ENCODE data around the gene SMPD3.
A peak's percentile ranks its signal among the peaks of the same experiment; 100 is the strongest.

Gene SMPD3

DNA sequence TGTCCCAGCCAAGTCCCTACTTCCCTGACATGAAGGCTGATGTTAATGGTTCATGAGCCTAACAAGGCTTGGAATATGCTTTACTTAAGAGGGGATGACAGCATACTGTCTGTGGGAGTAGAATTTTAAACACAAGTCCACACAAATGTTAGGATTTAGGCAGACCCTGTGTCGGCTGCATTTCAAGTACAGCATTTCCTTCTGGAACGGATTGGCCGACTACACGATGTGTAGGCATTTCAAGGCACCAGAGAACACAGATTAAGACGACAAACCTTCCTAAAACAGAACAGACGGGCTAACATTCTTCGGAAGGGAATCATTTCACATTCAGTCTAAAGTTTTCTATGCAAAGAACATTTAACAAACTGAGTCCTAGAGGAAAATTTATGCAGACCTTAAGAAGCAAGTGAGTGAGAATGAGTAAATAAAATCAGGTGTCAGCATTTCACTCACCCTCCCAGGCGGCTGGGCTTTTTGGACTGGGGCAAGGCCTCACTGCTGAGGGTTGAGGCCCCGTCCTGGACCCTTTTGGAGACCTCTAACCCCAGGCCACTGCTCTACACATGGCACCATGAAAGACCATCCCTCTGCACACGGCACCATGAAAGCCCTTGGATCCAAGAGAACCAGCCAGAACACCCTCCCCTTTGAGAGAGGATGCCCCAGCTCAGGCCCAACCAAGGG lies 67.5 kb downstream of the SMPD3 start:
- no peak for DNase-seq

DNA sequence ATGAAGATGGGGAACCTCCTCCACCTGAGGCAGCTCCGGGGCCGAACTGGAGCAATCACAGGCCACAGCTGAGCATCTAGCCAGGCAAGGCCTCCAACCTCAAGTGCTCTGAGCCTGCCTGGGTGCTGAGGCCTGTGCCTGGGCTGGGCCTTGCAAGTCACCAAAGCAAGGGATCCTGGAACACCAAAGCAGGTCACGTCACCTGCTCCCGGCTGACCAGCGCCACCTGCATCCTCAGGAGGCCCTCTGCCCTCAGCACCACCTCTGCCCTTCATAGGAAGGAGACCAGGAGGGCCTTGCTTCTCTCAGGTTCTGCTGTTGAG lies 68.0 kb downstream of the SMPD3 start:
- no peak for DNase-seq

DNA sequence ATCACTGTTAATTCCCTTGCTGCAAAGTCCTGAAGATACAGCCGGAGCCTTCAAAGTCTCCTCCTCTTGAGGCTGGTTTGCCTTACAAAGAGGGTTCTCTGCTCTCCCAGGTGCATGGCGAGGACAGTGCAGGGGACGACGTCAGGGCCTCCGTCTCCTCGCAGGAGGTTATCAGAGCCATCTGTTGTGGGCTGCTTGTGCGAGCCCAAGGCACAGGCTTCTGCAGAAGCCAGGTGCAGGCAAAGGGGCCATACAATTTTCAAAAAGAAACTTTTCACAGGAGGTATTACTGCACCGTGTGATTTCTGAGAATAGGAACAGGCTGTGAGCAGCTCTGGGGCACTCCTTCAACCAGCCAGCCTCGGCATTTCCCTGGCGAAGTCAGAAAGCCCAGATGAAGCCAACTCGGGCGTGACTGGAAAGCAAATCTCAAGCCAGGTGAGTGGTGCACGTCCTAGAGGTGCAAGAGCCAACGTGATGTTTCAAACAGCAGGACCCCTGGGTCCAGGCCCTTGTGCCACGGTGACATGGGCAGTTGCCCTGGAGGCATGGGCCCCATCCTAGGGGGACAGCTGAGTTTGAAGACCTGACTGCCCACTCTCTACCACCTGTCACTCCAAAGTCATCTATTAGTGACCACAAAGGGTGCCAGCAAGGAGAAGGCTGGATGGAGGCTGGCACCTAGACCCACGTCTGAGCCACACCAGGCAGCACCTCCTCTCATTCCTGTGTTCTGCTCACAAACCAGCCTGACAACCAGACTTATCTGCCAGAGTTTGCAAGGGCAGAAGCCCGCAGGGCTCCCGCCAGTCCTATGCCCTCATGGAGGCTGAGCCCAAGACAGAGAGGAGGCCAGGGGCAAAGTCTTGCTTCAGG lies 68.6 kb downstream of the SMPD3 start:
- no peak for DNase-seq

DNA sequence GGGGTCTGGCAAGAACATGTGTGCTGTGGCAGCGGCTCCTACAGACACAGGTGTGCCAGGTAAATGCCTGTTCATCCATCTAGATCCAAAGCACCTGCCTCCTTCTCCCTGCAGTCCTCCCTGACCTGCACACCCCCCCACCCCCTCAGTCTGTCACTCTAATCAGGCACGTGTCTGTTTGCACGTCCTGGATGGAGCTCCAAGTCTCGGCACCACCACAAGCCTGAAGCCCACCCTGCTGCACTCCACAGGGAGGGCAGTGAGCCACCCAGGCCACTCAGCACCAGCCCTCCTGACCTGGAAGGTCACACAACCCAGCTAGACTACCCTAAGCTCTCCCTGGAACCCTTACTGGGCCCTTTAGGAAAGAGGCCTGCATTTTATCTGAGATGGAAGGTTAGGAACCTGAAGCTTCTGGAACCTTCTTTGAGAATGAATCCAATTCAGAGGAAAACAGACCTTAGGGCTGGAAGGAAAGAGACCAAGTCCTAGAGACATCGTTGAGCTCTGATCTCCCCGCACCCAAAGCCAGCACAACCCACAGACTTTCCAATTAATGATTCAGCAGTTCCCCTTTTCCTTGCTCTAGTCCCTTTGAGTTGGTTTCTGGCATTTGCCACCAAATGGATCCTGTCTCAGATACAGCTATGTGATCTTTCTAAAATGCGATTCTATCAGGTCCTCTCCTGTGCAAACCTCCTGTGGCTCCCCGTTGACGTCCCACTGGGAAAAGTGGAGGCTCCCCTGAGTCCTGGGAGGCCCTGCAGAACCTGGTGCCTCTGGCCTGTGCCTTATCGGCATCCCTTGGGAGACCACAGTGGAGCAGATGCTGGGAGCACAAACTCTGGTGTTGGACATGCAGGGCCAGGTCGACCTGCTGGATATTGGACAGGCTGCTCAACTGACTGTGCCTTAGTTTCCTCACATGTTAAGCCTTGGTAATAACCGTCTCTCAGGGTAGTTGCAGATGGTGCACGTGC lies 69.6 kb downstream of the SMPD3 start:
- DNase-seq = no peak

DNA sequence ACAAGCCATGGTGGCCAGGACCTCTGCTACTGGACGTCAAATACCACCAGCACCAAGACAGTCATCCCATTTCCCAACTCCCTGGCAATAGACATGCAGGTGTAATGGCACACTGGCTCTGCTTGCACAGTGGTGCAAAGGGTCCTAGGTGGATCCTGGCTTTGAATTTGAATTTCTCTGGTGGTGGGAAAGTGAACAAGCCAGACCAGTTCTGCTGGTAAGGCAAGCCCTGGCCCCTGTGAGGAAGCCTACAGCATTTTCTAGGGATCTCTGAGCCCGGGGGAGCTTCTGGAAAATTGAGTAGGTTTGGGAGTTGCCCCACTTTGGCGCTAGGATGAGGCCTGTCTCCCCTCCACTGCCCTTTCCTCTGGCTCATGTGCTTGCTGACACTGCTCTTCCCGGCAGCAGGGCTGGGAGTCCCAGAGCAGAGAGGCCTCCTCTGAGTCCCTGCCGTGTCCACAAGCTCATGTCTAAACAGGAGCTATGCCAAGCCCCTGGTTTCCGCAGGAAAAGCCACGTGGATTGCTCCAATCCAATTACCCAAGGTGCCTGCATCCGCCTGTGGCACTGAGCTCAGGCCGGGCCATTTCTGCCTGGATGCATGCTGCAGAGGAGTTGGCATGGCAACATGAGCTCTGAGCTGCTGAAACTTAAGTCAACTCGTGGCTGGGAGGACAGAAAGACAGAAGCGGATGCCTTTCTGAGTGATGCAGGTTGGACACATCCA lies 70.5 kb downstream of the SMPD3 start:
- DNase-seq = no peak

DNA sequence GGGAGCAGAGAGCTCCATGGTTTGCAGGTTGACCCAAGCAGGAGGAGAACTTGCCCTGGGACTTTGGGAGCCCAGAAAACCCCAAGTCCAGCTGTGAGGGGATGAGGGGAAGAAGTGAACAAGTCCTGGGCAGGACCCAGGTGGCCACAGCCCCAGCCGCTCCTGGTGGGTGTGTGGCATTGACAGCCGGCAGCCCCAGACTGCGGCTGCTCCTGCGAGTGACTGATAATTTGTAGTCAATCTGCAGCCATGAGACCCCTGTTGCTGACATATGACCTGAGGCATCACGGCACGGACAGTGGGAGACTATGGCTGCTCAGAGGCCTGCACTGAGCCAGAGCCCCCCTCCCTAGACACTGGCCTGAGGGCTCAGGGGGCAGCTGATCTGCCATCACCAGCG lies 71.1 kb downstream of the SMPD3 start:
- DNase-seq = no peak

DNA sequence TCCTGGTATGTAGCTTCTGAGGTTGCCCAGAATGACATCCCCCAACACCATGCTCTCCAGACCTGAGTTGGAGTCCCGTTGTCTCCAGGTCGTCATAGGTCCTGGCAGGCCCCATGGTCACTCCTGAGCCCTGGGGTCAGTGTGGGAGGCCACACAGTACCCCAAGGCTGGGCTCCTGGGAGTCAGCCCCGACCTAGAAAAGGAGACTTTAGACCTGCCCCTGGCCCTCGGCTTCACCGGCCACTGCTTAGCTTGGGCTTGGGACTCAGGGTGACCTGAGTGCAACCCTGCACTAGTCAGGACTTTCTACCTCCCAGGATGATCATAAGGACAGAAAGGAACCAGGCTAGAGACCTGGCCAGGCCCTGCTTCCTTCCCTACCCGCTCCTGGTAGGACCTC lies 71.7 kb downstream of the SMPD3 start:
- no peak for DNase-seq

DNA sequence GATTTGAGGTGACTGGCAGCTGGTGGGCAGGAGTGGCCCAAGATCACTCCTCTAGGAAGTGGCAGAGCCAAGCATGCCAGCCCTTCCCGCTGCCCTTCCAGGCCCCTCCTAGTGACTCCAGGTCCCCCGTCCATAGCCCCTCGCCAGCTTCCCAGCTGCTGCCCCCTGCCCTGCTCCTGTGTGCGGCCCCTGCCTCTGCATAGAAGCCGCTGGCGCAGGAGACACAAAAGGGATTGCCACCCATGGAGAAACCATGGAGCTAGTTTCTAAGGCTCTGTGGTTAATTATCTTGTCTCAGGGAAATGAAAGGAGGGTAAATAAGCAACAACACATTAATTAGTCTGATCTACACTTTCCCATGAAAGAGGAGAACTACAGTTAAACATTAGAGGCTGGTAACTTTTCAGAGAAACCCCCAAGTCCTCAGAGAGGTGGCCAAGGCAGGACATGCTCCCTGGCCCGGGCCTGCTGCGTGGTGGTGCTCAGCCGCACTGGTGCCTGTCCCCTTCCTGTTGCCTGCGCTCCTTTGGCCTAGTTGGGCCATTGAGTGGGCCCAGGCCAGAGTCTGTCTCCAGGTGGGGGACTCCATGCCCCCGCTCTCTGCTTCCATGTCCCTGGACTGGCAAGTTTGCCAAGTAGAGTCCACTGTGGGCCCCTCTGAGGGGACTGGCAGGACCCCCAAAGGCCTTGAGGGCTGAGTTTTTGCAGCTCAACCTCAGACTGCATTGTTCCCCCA lies 72.3 kb downstream of the SMPD3 start:
- DNase-seq = no peak

DNA sequence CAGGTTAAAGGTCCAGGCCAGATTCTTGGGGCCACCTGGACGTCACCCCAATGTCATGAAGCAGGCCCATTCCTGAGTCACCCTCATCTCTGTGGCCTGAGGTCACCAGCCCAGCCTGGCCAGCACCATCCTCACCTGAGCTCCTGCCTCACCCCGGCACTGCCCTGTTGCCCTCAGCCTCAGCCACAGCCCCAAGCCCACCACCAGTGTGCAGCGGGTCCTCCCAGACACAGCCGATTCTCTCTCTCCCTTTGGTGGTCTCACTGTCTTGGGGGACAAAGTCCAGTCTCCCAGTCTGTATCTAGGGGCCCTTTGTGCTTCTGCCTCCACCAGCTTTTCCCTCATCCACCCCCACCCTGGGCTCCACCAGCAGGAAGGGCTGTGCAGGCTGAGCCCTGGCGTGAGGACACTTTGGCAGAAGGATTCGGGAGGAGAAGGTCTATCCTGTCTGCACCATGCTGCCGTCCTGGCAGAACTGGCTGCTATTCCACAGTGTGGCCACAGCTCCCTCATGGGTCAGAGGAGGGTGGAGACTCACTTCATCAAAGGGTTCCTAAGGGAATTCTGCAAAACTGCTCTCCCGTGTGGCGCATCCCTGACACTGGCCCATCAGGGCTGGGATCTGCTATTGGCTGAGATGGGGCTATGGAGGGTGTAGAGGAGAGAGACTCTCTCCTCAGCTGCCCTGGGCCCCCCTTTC lies 73.2 kb downstream of the SMPD3 start:
- no peak for DNase-seq

DNA sequence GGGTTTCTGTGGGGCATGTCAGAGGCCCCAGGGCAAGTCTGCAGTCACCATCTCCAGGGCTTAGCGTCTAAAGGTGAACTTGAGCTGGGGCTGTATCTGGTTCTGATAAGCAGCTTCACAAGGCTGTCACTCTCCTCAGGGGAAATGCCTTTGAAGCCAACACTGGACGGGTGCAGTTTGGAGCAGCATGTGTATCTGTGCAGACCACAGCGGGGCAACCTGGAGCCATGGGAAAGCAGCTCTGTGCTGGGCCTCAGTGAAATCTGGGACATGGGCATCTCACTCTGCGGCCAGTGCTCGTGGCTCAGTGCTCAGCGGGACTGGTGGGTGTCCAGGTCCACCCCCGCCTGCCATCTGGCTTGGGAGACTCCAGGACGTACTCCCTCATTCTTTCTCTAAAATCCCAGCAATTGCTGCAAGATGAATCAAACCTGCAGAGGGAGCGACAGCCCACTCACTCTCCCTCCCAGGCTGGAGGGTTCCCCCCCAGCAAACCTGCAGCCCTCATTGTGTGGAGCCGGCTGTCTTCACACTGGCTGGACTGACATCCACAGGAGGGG lies 74.0 kb downstream of the SMPD3 start:
- no peak for DNase-seq

DNA sequence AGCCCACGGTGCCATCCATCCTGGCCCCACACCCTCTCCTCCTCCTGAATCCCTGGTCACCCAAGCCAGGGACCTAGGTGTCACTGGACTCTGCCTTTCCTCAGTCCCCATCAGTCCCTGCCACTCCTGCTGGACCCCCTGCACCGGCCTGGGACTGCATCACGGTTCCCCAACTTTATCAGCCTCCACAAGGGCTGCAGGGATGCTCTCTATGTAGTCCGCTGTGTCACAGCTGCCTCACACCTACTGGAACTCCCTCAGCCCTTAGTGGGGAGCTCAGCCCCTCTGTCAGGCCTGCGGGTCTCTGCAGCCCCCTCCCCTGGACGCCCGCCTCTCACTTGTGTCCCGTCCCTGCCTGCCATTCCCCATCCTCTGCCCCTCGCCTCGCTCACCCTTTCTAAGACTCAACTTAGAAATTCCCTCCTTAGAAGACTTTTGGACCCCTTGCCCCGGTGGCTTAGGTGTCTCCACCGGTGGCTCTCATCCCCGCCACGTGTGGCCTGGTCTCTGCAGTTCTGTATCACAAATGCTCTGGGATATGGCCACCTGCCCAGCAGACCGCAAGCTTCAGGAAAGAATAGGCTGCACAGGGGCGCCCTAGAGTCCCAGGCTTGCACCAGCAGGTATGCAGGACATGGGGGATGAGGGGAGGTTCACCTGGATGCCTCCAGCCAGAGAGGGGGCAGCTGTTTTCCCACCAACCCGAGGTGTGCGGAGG lies 74.6 kb downstream of the SMPD3 start:
- DNase-seq = no peak

DNA sequence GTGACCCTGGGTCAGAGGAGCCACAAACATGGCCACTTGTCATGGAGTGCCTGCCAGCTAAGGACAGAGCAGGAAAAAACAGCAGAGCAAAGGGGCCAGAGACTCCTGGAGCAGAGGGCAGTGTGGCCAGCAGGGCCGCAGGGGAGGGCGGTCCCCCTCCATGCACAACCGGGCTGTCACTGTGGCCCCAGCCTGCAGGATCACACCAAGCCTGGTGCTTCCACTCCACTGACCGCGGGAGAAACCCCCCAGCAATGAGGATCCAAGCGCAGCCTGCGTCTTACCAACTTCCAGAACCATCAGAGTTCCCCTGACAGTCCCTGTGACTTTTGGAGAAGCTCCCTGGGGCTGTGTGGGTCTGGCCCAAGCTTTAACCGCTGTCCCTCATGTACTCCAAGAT lies 75.5 kb downstream of the SMPD3 start:
- no peak for DNase-seq

DNA sequence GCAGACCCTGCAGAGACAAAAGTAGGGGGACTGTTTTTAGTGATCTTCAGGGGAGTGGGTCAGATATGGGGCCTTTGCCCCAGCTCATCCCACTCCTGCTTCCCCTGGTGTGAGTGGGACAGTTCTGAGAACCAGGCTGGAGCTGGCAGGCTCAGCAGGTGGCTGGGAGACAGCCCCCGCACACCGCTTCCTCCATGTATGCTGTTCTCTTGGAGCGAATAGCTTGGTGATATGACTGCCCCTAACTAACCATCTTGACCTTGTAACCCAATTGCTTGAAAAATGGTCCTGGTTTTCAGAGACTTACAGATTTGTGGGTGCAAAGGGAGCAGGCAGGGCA lies 76.0 kb downstream of the SMPD3 start:
- no peak for DNase-seq

DNA sequence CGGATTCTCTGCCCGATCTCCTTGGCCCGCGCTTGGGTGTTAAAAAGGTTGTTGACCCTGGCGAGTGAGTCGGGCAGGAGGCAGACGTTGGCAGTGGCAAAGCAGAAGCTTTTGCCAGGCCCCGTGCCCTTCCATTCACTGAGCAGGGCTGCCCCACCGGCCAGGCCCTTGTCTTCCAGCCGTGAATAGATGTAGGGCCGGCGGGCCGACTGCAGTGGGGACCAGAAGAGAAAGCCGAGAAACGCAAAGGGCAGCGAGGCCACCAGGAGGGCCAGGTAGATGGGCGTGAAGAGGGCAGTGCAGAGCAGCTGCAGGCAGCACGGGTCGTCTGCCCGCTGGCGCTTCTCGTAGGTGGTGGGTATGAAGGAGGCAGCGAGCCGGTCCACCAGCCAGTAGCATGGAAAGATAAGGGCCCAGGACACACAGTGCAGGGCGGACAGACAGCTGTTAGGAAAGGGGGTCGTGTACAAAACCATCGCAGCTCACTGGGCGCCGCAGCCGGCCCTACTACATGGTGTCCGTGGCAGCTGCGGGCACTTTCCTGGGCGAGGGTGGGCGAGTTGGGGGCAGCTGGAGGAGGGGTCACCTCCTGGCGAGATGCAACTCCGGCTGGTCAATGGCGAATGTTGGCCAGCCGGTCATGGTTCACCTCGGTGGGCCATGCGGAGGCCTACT lies 76.5 kb downstream of the SMPD3 start:
- no peak for DNase-seq

DNA sequence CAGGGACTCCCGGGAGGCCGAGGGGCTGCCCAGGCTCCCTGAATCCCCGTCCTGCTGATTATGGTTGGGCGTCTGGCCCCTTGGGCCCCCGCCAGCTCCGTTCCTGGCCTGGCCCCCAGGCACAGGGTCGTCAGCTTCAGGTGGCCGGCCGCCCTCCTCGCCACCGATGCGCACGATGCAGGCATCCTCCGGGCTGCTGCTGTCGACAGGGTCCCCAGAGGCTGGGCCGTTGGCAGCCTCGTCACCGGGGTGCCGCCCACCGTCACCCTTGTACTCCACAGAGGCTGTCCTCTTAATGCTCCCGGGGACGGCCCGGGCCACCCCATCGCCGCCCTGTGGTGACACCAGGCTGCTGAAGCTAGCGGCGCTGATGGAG lies 77.0 kb downstream of the SMPD3 start:
- DNase-seq = no peak

DNA sequence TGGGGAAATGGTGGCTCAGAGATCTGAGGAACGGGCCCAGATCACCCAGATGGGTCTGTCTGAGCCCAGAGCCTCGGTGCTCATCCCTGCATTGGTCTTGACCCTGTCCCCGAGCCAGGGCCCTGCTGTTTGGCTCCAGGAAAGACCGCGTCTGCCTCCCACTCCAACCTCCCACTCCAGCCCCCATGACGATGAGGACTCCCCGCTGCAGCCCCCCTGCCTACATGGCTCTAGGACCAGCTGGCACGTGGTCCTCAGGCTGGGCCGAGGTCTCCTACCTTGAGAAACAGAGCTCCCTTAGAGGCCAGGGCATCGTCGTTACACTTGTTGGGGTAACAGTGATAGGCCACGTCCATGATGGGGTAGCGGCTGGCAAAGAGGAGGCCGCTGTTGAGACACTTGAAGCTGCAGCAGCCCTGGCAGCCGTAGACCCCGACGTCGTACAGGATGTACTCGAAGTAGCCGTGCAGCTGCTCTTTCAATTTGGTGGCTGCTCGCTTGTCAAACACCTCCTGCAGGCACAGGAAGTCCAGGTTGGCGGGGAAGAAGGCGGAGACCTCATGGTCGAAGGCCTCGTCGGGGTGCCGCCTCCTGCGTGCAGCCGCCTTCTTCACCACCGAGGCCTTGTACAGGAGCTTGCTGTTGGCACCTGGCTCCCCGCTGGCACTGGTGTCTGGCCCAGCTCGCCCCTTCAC lies 77.6 kb downstream of the SMPD3 start:
- DNase-seq = peak in 1 of 2 experiments; percentile 53

DNA sequence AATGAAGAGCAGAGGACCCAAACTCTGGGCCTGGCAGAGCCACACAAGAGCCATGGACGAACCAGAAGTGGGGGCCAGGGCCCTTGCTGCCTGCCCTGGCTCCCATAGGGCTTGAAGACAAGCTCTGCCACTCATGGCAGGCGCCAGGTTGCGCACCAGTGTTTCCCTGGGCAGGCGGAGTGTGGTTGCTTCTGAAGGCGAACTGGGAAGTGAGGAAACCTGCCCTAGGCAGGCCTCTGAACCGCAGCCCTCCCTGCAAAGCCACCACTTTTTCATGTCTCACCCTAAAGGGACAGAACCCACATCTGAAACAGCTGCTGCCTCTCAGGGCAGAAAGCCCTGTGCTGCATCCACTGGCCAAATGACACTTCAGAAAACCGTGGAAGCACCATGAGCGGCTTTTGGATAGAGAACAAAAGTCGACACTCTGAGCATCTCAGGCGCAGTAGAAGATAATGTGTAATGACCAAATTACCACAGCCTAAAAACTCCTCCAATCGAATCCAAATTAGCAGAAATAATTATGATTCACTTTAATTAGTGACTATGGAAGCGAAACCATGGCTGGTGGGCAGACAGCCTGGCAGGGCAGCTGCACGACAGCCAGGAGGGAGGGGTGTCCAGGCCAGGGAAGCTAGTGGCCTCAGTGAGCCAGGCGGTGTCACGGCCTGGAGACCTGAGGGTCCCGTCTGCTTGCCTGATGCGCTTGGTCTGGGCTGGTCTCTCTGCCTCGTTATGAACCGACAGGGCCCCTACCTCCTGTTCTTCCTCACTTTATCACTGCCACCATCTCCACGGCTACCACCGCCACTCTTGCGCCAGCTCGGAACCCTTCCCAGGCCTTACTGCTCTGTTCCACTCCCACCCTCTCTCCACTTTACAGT lies 78.4 kb downstream of the SMPD3 start:
- DNase-seq = peak; percentile 66 to 71

DNA sequence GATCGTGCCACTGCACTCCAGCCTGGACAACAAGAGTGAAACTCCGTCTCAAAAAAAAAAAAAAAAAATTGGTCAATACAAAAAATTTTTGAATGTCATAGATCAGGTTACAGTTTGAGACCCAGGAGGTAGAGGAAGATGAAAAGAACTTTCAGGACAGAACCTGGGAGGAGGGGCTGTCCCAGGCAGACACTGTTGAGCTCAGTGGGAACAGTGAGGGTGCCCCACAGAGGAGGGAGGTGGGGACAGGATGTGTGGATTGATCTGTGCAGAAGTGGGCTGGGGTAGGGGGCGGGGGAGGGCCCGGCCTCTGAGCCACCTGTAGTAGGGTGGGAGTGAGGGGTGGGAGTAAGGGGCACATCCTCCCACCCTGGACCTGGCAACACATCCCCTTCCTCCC lies 79.1 kb downstream of the SMPD3 start:
- no peak for DNase-seq

All from activated T-cell treated with anti-CD3 and anti-CD28 coated beads, Interleukin-2, amount 50 U/mL, for 48 hours (primary cell).